Uterus (tissue), 4 donors: ENCODE results near the gene KSR2. TPM values are rescaled to one million over a fixed set of nuclear protein-coding genes. Genes with fewer than 3 reads are reported as not detected.
"Not testable (repeated sequence)": the region's sequence is repeated elsewhere in the genome, so short reads cannot be mapped to it uniquely, and the experiment has no call there.

Source experiments
- DNase-seq, 2 donors: peaks; one replicate each; pipeline ENCODE4 v3.0.0-alpha.2; 2019 to 2020
- H3K27ac ChIP-seq, 2 donors: fragments of 200-600 bp; sonication (generic); 1 replicate in 1 of 2; 2 replicates in 1 of 2; pipeline ENCODE4 v1.5.1; 2016 to 2018
- H3K27me3 ChIP-seq, 2 donors: fragments of 200-600 bp; sonication (generic); one replicate each; pipeline ENCODE4 v1.5.1; 2018 to 2019; ENCODE audit warnings: control low read depth in 1 of 2
- H3K36me3 ChIP-seq, 2 donors: fragments of 200-600 bp; sonication (generic); one replicate each; pipeline ENCODE4 v1.5.1; 2019; ENCODE audit warnings: control low read depth in 1 of 2
- H3K4me1 ChIP-seq, 2 donors: fragments of 200-600 bp; sonication (generic); one replicate each; pipeline ENCODE4 v1.5.1; 2018 to 2019; ENCODE audit warnings: control low read depth in 1 of 2
- H3K4me3 ChIP-seq, 2 donors: fragments of 200-600 bp; sonication (generic); 1 replicate in 1 of 2; 2 replicates in 1 of 2; pipeline ENCODE4 v1.5.1; 2018 to 2019; ENCODE audit warnings: mild to moderate bottlenecking in 1 of 2
- H3K9me3 ChIP-seq, 2 donors: fragments of 200-600 bp; sonication (generic); one replicate each; pipeline ENCODE4 v1.5.1; 2019; ENCODE audit warnings: control low read depth in 1 of 2
- POLR2A ChIP-seq, 2 donors: fragments of 450-650 bp; IDR thresholded peaks; one replicate each; pipeline ENCODE4 v1.6.1; 2016; ENCODE audit warnings: antibody characterized with exemption in 2 of 2, mild to moderate bottlenecking in 1 of 2, moderate library complexity in 1 of 2
- intact Hi-C: fragments of 100-400 bp; cut with DNase I; formaldehyde crosslinking; loops from one replicate; pipeline ENCODE4 v1.15.1; 2023; ENCODE audit warnings: low total_unique reads
- total RNA-seq, 4 donors: library from RNA; depleted of rRNA in 3 of 4; stranded (reverse); fragments of >200 nt in 3 of 4; gene quantifications; one replicate each; pipeline versions ENCODE4 v1.1.0 to v1.2.4, GENCODE V29; 2014 to 2023
- TF ChIP-seq, protein P1 (sequence below), 4 experiments: fragments of 200-600 bp in 2 of 4; fragments of 450-650 bp in 2 of 4; sonication (generic) in 2 of 4; IDR thresholded peaks; one replicate each; pipeline ENCODE4 v1.5.1; 2016 to 2019; ENCODE audit warnings: antibody characterized with exemption in 4 of 4, mild to moderate bottlenecking in 2 of 4, moderate library complexity in 1 of 4
- donor health status: DM: yes; HTN: yes; CAD: no.

The KSR2 gene
- total RNA-seq, 4 donors from 2014 or later = 0.03 to 0.28 TPM; not detected in 2

DNA sequence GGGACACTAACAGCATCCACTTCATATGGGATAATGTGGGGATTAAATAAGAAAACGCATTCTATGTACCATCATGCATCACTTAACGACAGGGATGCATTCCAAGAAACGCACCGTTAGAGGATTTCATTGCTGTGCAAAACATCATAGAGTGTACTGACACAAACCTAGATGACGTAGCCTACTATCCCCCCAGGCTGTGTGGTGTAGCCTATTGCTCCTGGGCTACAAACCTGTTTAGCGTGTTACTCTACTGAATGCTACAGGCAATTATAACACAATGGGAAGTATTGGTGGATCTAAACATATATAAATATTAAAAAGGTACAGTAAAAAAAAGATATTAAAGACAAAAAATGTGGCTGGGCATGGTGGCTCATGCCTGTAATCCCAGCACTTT lies 230.6 kb downstream of the KSR2 start:
- TF ChIP-seq POLR2A (IDR thresholded peaks at IDR 0.05) = no peak
- TF ChIP-seq, protein P1, sequence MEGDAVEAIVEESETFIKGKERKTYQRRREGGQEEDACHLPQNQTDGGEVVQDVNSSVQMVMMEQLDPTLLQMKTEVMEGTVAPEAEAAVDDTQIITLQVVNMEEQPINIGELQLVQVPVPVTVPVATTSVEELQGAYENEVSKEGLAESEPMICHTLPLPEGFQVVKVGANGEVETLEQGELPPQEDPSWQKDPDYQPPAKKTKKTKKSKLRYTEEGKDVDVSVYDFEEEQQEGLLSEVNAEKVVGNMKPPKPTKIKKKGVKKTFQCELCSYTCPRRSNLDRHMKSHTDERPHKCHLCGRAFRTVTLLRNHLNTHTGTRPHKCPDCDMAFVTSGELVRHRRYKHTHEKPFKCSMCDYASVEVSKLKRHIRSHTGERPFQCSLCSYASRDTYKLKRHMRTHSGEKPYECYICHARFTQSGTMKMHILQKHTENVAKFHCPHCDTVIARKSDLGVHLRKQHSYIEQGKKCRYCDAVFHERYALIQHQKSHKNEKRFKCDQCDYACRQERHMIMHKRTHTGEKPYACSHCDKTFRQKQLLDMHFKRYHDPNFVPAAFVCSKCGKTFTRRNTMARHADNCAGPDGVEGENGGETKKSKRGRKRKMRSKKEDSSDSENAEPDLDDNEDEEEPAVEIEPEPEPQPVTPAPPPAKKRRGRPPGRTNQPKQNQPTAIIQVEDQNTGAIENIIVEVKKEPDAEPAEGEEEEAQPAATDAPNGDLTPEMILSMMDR (IDR thresholded peaks at IDR 0.05) = no peak
- Histone ChIP-seq H3K4me1 (no peaks in the 10 kb centered on the region), H3K9me3 (no peaks in the 10 kb centered on the region), H3K27me3 (no peaks in the 10 kb centered on the region), H3K4me3 (no peak overlapping the region), H3K36me3 (no peaks in the 10 kb centered on the region), H3K27ac (no peak overlapping the region)
- intact Hi-C loops = no loop called here
- no peak for DNase-seq

DNA sequence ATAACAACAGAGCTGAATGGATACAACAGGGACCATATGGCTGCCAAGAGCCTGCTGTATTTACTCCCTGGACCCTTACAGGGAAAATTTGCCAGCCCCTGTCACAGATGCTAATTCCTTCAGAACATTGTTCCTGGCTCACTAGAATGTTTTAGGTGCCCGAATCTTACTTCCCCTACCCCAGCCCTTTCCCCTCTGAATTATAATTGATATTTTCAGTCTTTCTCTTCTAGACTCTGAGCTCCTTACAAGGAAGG lies 235.3 kb downstream of the KSR2 start:
- Histone ChIP-seq H3K36me3 (no peaks in the 10 kb centered on the region), H3K9me3 (no peaks in the 10 kb centered on the region), H3K4me3 (no peak overlapping the region), H3K4me1 (no peaks in the 10 kb centered on the region), H3K27me3 (no peaks in the 10 kb centered on the region), H3K27ac (no peak overlapping the region)
- intact Hi-C loops = no loop called here
- no peak for TF ChIP-seq POLR2A (IDR thresholded peaks at IDR 0.05)
- TF ChIP-seq, protein P1 (IDR thresholded peaks at IDR 0.05) = no peak
- DNase-seq = no peak

DNA sequence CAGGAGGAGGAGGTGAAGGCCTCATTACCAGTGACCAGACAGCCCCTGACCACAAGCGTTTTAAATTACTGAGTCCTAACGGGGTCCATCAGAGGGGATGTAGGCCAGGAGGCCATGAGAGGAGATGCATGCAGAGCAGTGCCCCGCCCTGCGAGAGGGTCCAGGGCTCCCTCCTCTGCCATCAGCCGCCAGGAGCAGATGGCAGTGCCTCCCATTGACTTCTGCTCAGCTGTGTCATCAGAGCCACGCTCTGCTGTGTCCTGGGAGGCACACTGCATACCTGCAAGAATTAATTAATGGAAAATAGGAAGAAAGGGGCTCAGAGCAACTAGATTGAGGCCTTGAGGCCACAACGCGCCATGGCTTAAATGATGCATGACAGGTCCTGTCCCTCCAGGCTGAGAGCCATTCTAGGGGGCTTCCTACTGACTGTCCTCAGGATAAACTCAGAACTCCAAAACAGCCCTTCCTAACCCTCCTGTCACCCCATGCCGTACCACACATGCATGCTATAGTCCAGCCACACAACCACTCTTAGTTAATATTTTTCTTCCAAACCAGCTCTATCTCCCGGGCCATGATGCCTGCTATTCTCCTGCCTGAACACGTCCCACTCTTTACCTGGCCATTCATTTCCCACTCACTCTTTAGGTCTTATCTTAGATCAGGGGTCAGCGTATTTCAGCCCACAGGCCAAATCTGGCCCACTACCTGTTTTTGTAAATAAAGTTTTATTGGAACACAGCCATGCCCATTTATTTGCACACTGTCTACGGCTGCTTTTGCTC lies 235.8 kb downstream of the KSR2 start:
- Histone ChIP-seq H3K4me1 (no peaks in the 10 kb centered on the region), H3K27me3 (no peaks in the 10 kb centered on the region), H3K27ac (no peak overlapping the region), H3K9me3 (no peaks in the 10 kb centered on the region), H3K4me3 (no peak overlapping the region), H3K36me3 (no peaks in the 10 kb centered on the region)
- TF ChIP-seq, protein P1 (IDR thresholded peaks at IDR 0.05) = no peak
- intact Hi-C loops = no loop called here
- no peak for DNase-seq

DNA sequence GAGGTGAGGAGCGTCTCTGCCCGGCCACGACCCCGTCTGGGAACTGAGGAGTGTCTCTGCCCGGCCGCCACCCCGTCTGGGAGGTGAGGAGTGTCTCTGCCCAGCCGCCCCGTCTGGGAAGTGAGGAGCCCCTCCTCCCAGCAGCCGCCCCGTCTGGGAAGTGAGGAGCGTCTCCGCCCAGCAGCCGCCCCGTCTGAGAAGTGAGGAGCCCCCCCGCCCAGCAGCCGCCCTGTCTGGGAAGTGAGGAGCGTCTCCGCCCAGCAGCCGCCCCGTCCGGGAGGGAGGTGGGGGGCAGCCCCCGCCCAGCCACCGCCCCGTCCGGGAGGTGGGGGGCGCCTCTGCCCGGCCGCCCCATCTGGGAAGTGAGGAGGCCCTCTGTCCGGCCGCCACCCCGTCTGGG lies 237.7 kb downstream of the KSR2 start:
- H3K27me3 ChIP-seq, H3K4me3 ChIP-seq, H3K36me3 ChIP-seq, intact Hi-C loops, H3K9me3 ChIP-seq, H3K27ac ChIP-seq, DNase-seq, H3K4me1 ChIP-seq: not testable (repeated sequence)

DNA sequence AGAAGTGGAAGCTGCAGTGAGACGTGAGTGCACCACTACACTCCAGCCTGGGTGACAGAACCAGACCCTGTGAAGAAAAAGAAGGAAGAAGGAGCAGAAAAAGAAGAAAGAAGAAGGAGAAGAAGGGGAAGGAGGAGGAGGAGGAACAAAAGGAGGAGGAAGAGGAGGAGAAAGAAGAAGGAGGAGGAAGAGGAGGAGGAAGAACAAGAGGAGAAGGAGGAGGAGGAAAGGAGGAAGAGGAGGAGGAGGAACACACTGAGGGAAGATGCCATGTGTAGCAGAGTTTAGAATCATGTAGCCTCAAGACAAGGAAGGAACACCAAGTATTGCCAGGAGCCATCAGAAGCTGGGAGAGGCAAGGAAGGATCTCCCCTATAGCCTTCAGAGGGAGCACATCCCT lies 241.5 kb downstream of the KSR2 start:
- no peak for DNase-seq
- Histone ChIP-seq H3K27me3 (no peaks in the 10 kb centered on the region), H3K4me3 (no peak overlapping the region), H3K4me1 (no peaks in the 10 kb centered on the region), H3K36me3 (no peaks in the 10 kb centered on the region), H3K9me3 (no peaks in the 10 kb centered on the region), H3K27ac (no peak overlapping the region)
- TF ChIP-seq, protein P1 (IDR thresholded peaks at IDR 0.05) = no peak
- intact Hi-C loops = no loop called here

DNA sequence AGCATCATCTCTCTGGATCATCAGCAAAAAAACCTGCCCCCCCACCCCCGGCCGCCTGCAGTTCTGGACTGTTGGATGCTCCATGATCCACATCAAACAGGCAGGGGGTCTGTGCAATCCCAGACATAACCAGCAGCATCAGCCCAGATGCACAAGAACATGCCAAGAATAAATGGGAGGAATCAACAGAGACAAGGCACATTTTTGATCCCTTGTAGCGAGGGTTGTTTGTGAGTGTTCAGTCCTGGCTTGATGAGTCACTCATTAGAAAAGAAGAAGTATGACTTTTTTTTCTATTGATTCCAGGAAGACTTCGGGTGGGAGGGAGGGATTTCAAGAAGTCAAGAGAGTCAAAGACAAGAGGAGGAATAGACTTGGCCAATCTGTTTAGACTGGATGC lies 244.2 kb downstream of the KSR2 start:
- Histone ChIP-seq H3K9me3 (no peaks in the 10 kb centered on the region), H3K4me1 (no peaks in the 10 kb centered on the region), H3K36me3 (no peaks in the 10 kb centered on the region), H3K4me3 (no peak overlapping the region), H3K27me3 (no peaks in the 10 kb centered on the region), H3K27ac (no peak overlapping the region)
- intact Hi-C loops = no loop called here
- TF ChIP-seq POLR2A (IDR thresholded peaks at IDR 0.05) = no peak
- DNase-seq = no peak
